ENCODE data around the gene KATNA1. TPM values are rescaled to one million over a fixed set of nuclear protein-coding genes. Genes with fewer than 3 reads are reported as not detected.

Gene KATNA1
- total and polyA plus RNA-seq, 2 experiments from 2014 or later = 17.2 to 18.4 TPM

GRCh38 chr6:149563203-149563927 lies 85.1 kb downstream of the KATNA1 start:
- H3K4me3 ChIP-seq = no peak overlapping the region
- WGBS (ENCODE audit: low lambda C conversion rate, missing lambda C conversion rate) = 90% methylated on average over 5 of the region's 5 CpGs
- no peak overlapping the region for H2AFZ ChIP-seq
- H3K4me1 ChIP-seq (ENCODE audit: insufficient read depth) = peaks cover 8% of the 10 kb centered on the region
- peaks cover 16% of the 10 kb centered on the region for H3K27me3 ChIP-seq
- H3K9me2 ChIP-seq (replicated peaks; ENCODE audit: insufficient read depth) = no peaks in the 10 kb centered on the region
- TF ChIP-seq CTCF (IDR thresholded peaks at IDR 0.05; ENCODE audit: poor library complexity) (no peak), EZH2phosphoT487 (IDR thresholded peaks at IDR 0.05; ENCODE audit: low read depth, severe bottlenecking, unreplicated experiment) (no peak), EZH2 (IDR thresholded peaks at IDR 0.05; ENCODE audit: borderline replicate concordance) (no peak)
- no peaks in the 10 kb centered on the region for H3K36me3 ChIP-seq (replicated peaks; ENCODE audit: insufficient read depth, low read depth)
- peaks cover 18% of the 10 kb centered on the region for H3K79me2 ChIP-seq
- H3K27ac ChIP-seq = no peak overlapping the region
- peak; percentile 18 for DNase-seq (ENCODE audit: low spot score)
- H3K9me3 ChIP-seq (ENCODE audit: low read depth) = no peaks in the 10 kb centered on the region
- H4K20me1 ChIP-seq (ENCODE audit: insufficient read depth, poor library complexity, severe bottlenecking) = peaks cover 12% of the 10 kb centered on the region
- H3K4me2 ChIP-seq = no peak overlapping the region

- no peaks in the 10 kb centered on the region for H3K79me2 ChIP-seq
- WGBS (ENCODE audit: low lambda C conversion rate, missing lambda C conversion rate) = 66% methylated on average over 3 of the region's 3 CpGs
- peaks cover 23% of the 10 kb centered on the region for H3K27me3 ChIP-seq
- H3K27ac ChIP-seq = no peak overlapping the region
- peak; percentile 18 for TF ChIP-seq CTCF (IDR thresholded peaks at IDR 0.05; ENCODE audit: poor library complexity)
- no peak for TF ChIP-seq EZH2 (IDR thresholded peaks at IDR 0.05; ENCODE audit: borderline replicate concordance)
- H4K20me1 ChIP-seq (ENCODE audit: insufficient read depth, poor library complexity, severe bottlenecking) = no peaks in the 10 kb centered on the region
- no peaks in the 10 kb centered on the region for H3K36me3 ChIP-seq (replicated peaks; ENCODE audit: insufficient read depth, low read depth)
- H3K9me3 ChIP-seq (ENCODE audit: low read depth) = no peaks in the 10 kb centered on the region
- H3K4me1 ChIP-seq (ENCODE audit: insufficient read depth) = no peaks in the 10 kb centered on the region
- H3K9me2 ChIP-seq (replicated peaks; ENCODE audit: insufficient read depth) = no peaks in the 10 kb centered on the region
- H3K4me3 ChIP-seq = no peak overlapping the region
- H2AFZ ChIP-seq = no peak overlapping the region
- H3K4me2 ChIP-seq = no peak overlapping the region
- DNase-seq (ENCODE audit: low spot score) = peak; percentile 19
Observed at GRCh38 chr6:149560736-149561135, 87.8 kb downstream of the KATNA1 start.

GRCh38 chr6:149559389-149559788 lies 89.1 kb downstream of the KATNA1 start:
- peaks cover 26% of the 10 kb centered on the region for H3K27me3 ChIP-seq
- H3K4me1 ChIP-seq (ENCODE audit: insufficient read depth) = no peaks in the 10 kb centered on the region
- no peaks in the 10 kb centered on the region for H3K79me2 ChIP-seq
- H4K20me1 ChIP-seq (ENCODE audit: insufficient read depth, poor library complexity, severe bottlenecking) = no peaks in the 10 kb centered on the region
- H3K4me2 ChIP-seq = no peak overlapping the region
- no peaks in the 10 kb centered on the region for H3K36me3 ChIP-seq (replicated peaks; ENCODE audit: insufficient read depth, low read depth)
- no peak overlapping the region for H2AFZ ChIP-seq
- H3K9me3 ChIP-seq (ENCODE audit: low read depth) = no peaks in the 10 kb centered on the region
- TF ChIP-seq CTCF (IDR thresholded peaks at IDR 0.05; ENCODE audit: poor library complexity) (no peak), EZH2 (IDR thresholded peaks at IDR 0.05; ENCODE audit: borderline replicate concordance) (no peak), EZH2phosphoT487 (IDR thresholded peaks at IDR 0.05; ENCODE audit: low read depth, severe bottlenecking, unreplicated experiment) (no peak)
- 85% methylated on average over 2 of the region's 2 CpGs for WGBS (ENCODE audit: low lambda C conversion rate, missing lambda C conversion rate)
- no peak overlapping the region for H3K27ac ChIP-seq
- no peak overlapping the region for H3K4me3 ChIP-seq
- no peak for DNase-seq (ENCODE audit: low spot score)
- H3K9me2 ChIP-seq (replicated peaks; ENCODE audit: insufficient read depth) = no peaks in the 10 kb centered on the region
